ENCODE measurements around the gene OR8D4. TPM values are rescaled to one million over a fixed set of nuclear protein-coding genes. Genes with fewer than 3 reads are reported as not detected.

The OR8D4 gene
- polyA plus RNA-seq, 3 donors, result not detected

- intact Hi-C loops (cut with micrococcal nuclease), result no loop called here
- H4K20me1 ChIP-seq (ENCODE audit: insufficient read depth, low read length), result no peaks in the 10 kb centered on the region
- H3K27me3 Mint-ChIP-seq (ENCODE audit: low read depth in 3 of 3), result peaks cover 0 to 3% (median 0%) of the 10 kb centered on the region in 3 donors
- H3K9me3 Mint-ChIP-seq, result peaks cover 0 to 2% (median 0%) of the 10 kb centered on the region in 7 donors
- H2AFZ ChIP-seq (ENCODE audit: insufficient read depth, low read depth, low read length, poor library complexity, severe bottlenecking), result no peak overlapping the region
- no peak overlapping the region for H3K4me3 ChIP-seq (replicated peaks in 1 of 3; ENCODE audit: low read depth in 2 of 3, low read length in 3 of 3)
- H3K4me1 ChIP-seq (ENCODE audit: control insufficient read depth in 1 of 2, insufficient read depth in 2 of 2, low read length in 2 of 2), result no peaks in the 10 kb centered on the region
- no peak for TF ChIP-seq CTCF (IDR thresholded peaks at IDR 0.05)
- H3K36me3 ChIP-seq (replicated peaks in 1 of 2; ENCODE audit: control insufficient read depth in 1 of 2, insufficient read depth in 2 of 2, low read length in 2 of 2), result no peaks in the 10 kb centered on the region
- DNase-seq, result no peak
- H3K4me3 Mint-ChIP-seq, result no peak overlapping the region
- no peaks in the 10 kb centered on the region for H3K9me3 ChIP-seq (replicated peaks in 1 of 2; ENCODE audit: control insufficient read depth in 1 of 2, insufficient read depth in 1 of 2, low read length in 2 of 2)
- no peaks in the 10 kb centered on the region for H3K79me2 ChIP-seq (ENCODE audit: insufficient read depth, low read length)
- H3K4me1 Mint-ChIP-seq, result no peaks in the 10 kb centered on the region
- H3K4me2 ChIP-seq (replicated peaks; ENCODE audit: extremely low read depth, low read length, poor library complexity, severe bottlenecking), result no peak overlapping the region
- H3K36me3 Mint-ChIP-seq, result no peaks in the 10 kb centered on the region
- no peak overlapping the region for H3K9ac ChIP-seq (ENCODE audit: insufficient read depth, low read length, poor library complexity, severe bottlenecking)
- H3K27ac Mint-ChIP-seq, result no peak overlapping the region
- no peak overlapping the region for H3K27ac ChIP-seq (ENCODE audit: low read depth in 1 of 2, low read length in 2 of 2)
- no peaks in the 10 kb centered on the region for H3K27me3 ChIP-seq (ENCODE audit: control insufficient read depth in 2 of 2, insufficient read depth in 2 of 2, low read length in 2 of 2)
These were observed 9.9 kb upstream of the OR8D4 start for GRCh38 chr11:123892031-123892430.

DNA sequence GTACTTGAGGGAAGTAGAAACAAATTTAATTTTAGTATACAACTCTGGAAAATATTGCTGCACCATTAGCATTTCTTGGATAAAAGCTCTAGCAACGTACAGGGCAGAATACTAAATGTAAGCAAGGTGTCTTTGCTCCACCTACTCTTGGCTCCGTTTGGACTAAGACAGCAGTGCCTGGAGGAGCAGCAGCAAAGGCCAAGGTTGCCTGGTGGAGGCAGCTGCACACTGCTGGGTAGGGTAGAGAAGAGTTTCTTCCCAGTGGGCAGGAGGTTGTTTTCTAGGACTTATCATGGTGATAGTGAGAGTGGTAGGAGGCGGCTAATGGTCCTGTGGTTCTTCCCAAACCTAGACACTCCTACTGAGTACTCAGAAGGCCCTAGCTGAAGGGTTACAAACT lies 2.2 kb upstream of the OR8D4 start:
- H3K4me1 ChIP-seq (ENCODE audit: control insufficient read depth in 1 of 2, insufficient read depth in 2 of 2, low read length in 2 of 2), result no peaks in the 10 kb centered on the region
- no peak overlapping the region for H3K27ac Mint-ChIP-seq

More for the DNA sequence above, 2.2 kb upstream of the OR8D4 start:
- Mint-ChIP-seq H3K36me3 (no peaks in the 10 kb centered on the region), H3K4me3 (no peak overlapping the region), H3K4me1 (no peaks in the 10 kb centered on the region), H3K27me3 (ENCODE audit: low read depth in 3 of 3) (peaks cover 0 to 1% (median 0%) of the 10 kb centered on the region in 3 donors), H3K9me3 (no peaks in the 10 kb centered on the region)
- no peak overlapping the region for H3K4me2 ChIP-seq (replicated peaks; ENCODE audit: extremely low read depth, low read length, poor library complexity, severe bottlenecking)
- H3K4me3 ChIP-seq (replicated peaks in 1 of 3; ENCODE audit: low read depth in 2 of 3, low read length in 3 of 3), result no peak overlapping the region
- H3K27me3 ChIP-seq (ENCODE audit: control insufficient read depth in 2 of 2, insufficient read depth in 2 of 2, low read length in 2 of 2), result no peaks in the 10 kb centered on the region
- no peaks in the 10 kb centered on the region for H3K36me3 ChIP-seq (replicated peaks in 1 of 2; ENCODE audit: control insufficient read depth in 1 of 2, insufficient read depth in 2 of 2, low read length in 2 of 2)
- H2AFZ ChIP-seq (ENCODE audit: insufficient read depth, low read depth, low read length, poor library complexity, severe bottlenecking), result no peak overlapping the region
- no peak for TF ChIP-seq CTCF (IDR thresholded peaks at IDR 0.05)
- no peak overlapping the region for H3K27ac ChIP-seq (ENCODE audit: low read depth in 1 of 2, low read length in 2 of 2)
- intact Hi-C loops (cut with micrococcal nuclease), result no loop called here
- H3K79me2 ChIP-seq (ENCODE audit: insufficient read depth, low read length), result no peaks in the 10 kb centered on the region
- no peaks in the 10 kb centered on the region for H3K9me3 ChIP-seq (replicated peaks in 1 of 2; ENCODE audit: control insufficient read depth in 1 of 2, insufficient read depth in 1 of 2, low read length in 2 of 2)
- H3K9ac ChIP-seq (ENCODE audit: insufficient read depth, low read length, poor library complexity, severe bottlenecking), result no peak overlapping the region
- no peak for DNase-seq
- WGBS (ENCODE audit: insufficient coverage), result 95% methylated on average over 2 of the region's 3 CpGs
- H4K20me1 ChIP-seq (ENCODE audit: insufficient read depth, low read length), result no peaks in the 10 kb centered on the region

All from CD14-positive monocyte (primary cell).